Liver (tissue), 9 donors: ENCODE results near the gene BICDL2. TPM values are rescaled to one million over a fixed set of nuclear protein-coding genes. Genes with fewer than 3 reads are reported as not detected.
A peak's percentile ranks its signal among the peaks of the same experiment; 100 is the strongest.

Experiments
- DNase-seq: peaks from one replicate; pipeline ENCODE4 v3.0.0-alpha.2; 2017; ENCODE audit warnings: low spot score
- H3K27ac ChIP-seq, 2 donors: one replicate each; pipeline ENCODE4 v1.7.0; 2013; ENCODE audit warnings: inconsistent platforms in 2 of 2, low read length in 2 of 2, control low read depth in 1 of 2, low read depth in 1 of 2, mild to moderate bottlenecking in 1 of 2
- H3K27me3 ChIP-seq, 4 donors: one replicate each; pipeline versions ENCODE4 v1.6.1 to v1.7.0; 2013; ENCODE audit warnings: low read length in 3 of 4, inconsistent platforms in 1 of 4, mild to moderate bottlenecking in 1 of 4, moderate library complexity in 1 of 4; ENCODE audit not compliant: control insufficient read depth in 4 of 4, insufficient read depth in 4 of 4
- H3K36me3 ChIP-seq, 4 donors: one replicate each; pipeline versions ENCODE4 v1.6.1 to v1.7.0; 2013; ENCODE audit warnings: low read length in 3 of 4, mild to moderate bottlenecking in 3 of 4, low read depth in 1 of 4, moderate library complexity in 1 of 4; ENCODE audit not compliant: control insufficient read depth in 4 of 4, insufficient read depth in 3 of 4
- H3K4me1 ChIP-seq, 4 donors: one replicate each; pipeline versions ENCODE4 v1.6.1 to v1.7.0; 2013; ENCODE audit warnings: low read length in 3 of 4, mild to moderate bottlenecking in 3 of 4, moderate library complexity in 1 of 4; ENCODE audit not compliant: control insufficient read depth in 4 of 4, insufficient read depth in 4 of 4
- H3K4me3 ChIP-seq, 3 donors: one replicate each; pipeline versions ENCODE4 v1.6.1 to v1.7.0; 2013; ENCODE audit warnings: low read length in 3 of 3, control low read depth in 1 of 3, low read depth in 1 of 3, mild to moderate bottlenecking in 1 of 3
- H3K9ac ChIP-seq, 2 donors: one replicate each; pipeline ENCODE4 v1.7.0; 2013; ENCODE audit warnings: low read length in 2 of 2, mild to moderate bottlenecking in 2 of 2, moderate library complexity in 2 of 2, control low read depth in 1 of 2, low read depth in 1 of 2
- H3K9me3 ChIP-seq, 4 donors: one replicate each; pipeline versions ENCODE4 v1.6.1 to v1.7.0; 2013; ENCODE audit warnings: low read length in 3 of 4; ENCODE audit not compliant: control insufficient read depth in 4 of 4
- EGR1 ChIP-seq, 2 donors: IDR thresholded peaks; 2 replicates each; pipeline ENCODE4 v1.6.1; 2016 to 2018; ENCODE audit warnings: antibody characterized with exemption in 2 of 2, low read depth in 2 of 2
- FOXA1 ChIP-seq: IDR thresholded peaks from 2 replicates; pipeline ENCODE4 v1.6.1; 2016; ENCODE audit warnings: antibody characterized with exemption
- FOXA2 ChIP-seq: IDR thresholded peaks from 2 replicates; pipeline ENCODE4 v1.6.1; 2016; ENCODE audit warnings: antibody characterized with exemption
- HNF4A ChIP-seq, 2 donors: conservative IDR thresholded peaks; 2 replicates each; pipeline ENCODE4 v1.6.1; 2016; ENCODE audit warnings: antibody characterized with exemption in 2 of 2, mild to moderate bottlenecking in 2 of 2
- HNF4G ChIP-seq: IDR thresholded peaks from 2 replicates; pipeline ENCODE4 v1.6.1; 2016; ENCODE audit warnings: antibody characterized with exemption
- JUND ChIP-seq, 2 donors: IDR thresholded peaks; 2 replicates each; pipeline ENCODE4 v1.6.1; 2016; ENCODE audit warnings: antibody characterized with exemption in 2 of 2
- NR2F2 ChIP-seq: IDR thresholded peaks from 2 replicates; pipeline ENCODE4 v1.6.1; 2016; ENCODE audit warnings: antibody characterized with exemption
- RAD21 ChIP-seq, 2 donors: IDR thresholded peaks; 2 replicates each; pipeline ENCODE4 v1.6.1; 2016; ENCODE audit warnings: antibody characterized with exemption in 2 of 2, mild to moderate bottlenecking in 2 of 2
- RXRA ChIP-seq, 2 donors: IDR thresholded peaks; 2 replicates each; pipeline ENCODE4 v1.6.1; 2017 to 2018; ENCODE audit warnings: antibody characterized with exemption in 2 of 2, mild to moderate bottlenecking in 1 of 2
- SP1 ChIP-seq: IDR thresholded peaks from 2 replicates; pipeline ENCODE4 v1.6.1; 2018; ENCODE audit warnings: antibody characterized with exemption, mild to moderate bottlenecking
- TAF1 ChIP-seq: conservative IDR thresholded peaks from 2 replicates; pipeline ENCODE4 v1.6.1; 2016; ENCODE audit warnings: antibody characterized with exemption, mild to moderate bottlenecking
- YY1 ChIP-seq: IDR thresholded peaks from 2 replicates; pipeline ENCODE4 v1.6.1; 2016; ENCODE audit warnings: antibody characterized with exemption, mild to moderate bottlenecking
- WGBS: extraction: QIAGEN DNeasy Blood & Tissue Kit; methylation state at CpG from one replicate; pipeline ENCODE4 v1.1.7; 2013; 5-methylcytosine and 5-hydroxymethylcytosine counted together
- polyA plus RNA-seq, 2 donors: library from polyadenylated mRNA; stranded (reverse) in 1 of 2; unstranded in 1 of 2; fragments of 200-250 nt in 1 of 2; fragments of >200 nt in 1 of 2; fragmentation: Nextera tagmentation in 1 of 2; extraction: Ambion mirVana in 1 of 2; gene quantifications; one replicate each; pipeline versions ENCODE4 v1.2.1 to v1.2.3, GENCODE V29; 2013 to 2015
- total RNA-seq, 2 donors: library from RNA; depleted of rRNA; stranded (reverse); fragments of >200 nt; gene quantifications; one replicate each; pipeline ENCODE4 v1.2.3, GENCODE V29; 2014
- TF ChIP-seq, protein P1 (sequence below): IDR thresholded peaks from 2 replicates; pipeline ENCODE4 v1.6.1; 2016; ENCODE audit warnings: antibody characterized with exemption
- TF ChIP-seq, protein P2 (sequence below): fragments of 150-350 bp; IDR thresholded peaks from 2 replicates; pipeline ENCODE4 v1.5.1; 2017; ENCODE audit warnings: improper control_type of control experiment, low read depth, low read length; ENCODE audit not compliant: missing input control
- TF ChIP-seq, protein P3 (sequence below): IDR thresholded peaks from 2 replicates; pipeline ENCODE4 v1.6.1; 2016; ENCODE audit warnings: antibody characterized with exemption, mild to moderate bottlenecking
- TF ChIP-seq, protein P4 (sequence below): IDR thresholded peaks from 2 replicates; pipeline ENCODE4 v1.6.1; 2016; ENCODE audit warnings: antibody characterized with exemption
- TF ChIP-seq, protein P5 (sequence below): IDR thresholded peaks from 2 replicates; pipeline ENCODE4 v1.6.1; 2016; ENCODE audit warnings: antibody characterized with exemption
- donor health status: healthy.
- donor health status: healthy.
- donor health status: healthy.
- donor health status: healthy.
- donor health status: healthy.

The BICDL2 gene
- total and polyA plus RNA-seq, 4 donors, result 0.15 to 0.59 (median 0.33) TPM; not detected in 1

DNA sequence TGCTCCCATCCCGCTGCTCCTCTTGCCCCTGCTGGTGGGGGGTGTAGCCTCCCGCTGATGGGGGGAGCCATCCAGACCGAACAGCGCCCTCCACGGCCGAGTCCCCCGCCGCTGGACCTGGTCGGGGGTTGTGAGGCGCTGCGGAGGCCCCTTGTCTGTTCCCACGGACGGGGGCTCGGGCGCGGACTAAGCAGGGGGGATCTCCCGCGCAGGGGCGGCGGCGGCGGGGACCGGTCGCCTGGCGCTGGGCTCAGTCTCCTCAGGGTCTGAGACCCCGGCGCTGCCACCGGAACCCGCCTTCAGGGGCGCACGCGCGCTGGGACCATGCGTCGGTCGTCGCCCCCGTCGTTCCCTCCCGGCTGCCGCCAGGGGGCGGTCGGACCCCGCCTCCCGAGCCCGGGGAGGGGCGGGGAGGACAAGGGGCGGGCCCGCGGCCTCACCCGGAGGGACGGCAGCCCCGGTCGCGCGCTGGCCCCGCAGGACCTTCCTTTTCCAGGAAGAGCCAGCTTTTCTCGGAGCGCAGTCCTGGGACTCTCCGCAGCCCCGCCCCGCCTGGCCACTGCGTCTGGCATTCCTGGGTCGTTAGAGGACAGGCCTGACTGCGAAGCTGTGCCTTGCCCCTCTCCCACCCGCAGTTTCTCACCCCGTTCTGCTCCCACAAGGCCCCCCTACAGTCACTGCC lies 22.4 kb upstream of the BICDL2 start:
- TF ChIP-seq HNF4G, result no peak
- TF ChIP-seq, protein P1, sequence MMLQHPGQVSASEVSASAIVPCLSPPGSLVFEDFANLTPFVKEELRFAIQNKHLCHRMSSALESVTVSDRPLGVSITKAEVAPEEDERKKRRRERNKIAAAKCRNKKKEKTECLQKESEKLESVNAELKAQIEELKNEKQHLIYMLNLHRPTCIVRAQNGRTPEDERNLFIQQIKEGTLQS, result no peak
- TF ChIP-seq FOXA2, result no peak
- TF ChIP-seq, protein P2, sequence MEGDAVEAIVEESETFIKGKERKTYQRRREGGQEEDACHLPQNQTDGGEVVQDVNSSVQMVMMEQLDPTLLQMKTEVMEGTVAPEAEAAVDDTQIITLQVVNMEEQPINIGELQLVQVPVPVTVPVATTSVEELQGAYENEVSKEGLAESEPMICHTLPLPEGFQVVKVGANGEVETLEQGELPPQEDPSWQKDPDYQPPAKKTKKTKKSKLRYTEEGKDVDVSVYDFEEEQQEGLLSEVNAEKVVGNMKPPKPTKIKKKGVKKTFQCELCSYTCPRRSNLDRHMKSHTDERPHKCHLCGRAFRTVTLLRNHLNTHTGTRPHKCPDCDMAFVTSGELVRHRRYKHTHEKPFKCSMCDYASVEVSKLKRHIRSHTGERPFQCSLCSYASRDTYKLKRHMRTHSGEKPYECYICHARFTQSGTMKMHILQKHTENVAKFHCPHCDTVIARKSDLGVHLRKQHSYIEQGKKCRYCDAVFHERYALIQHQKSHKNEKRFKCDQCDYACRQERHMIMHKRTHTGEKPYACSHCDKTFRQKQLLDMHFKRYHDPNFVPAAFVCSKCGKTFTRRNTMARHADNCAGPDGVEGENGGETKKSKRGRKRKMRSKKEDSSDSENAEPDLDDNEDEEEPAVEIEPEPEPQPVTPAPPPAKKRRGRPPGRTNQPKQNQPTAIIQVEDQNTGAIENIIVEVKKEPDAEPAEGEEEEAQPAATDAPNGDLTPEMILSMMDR, result peak; percentile 94
- TF ChIP-seq NR2F2, result peak; percentile 48
- peak; percentile 77 for TF ChIP-seq RXRA (IDR thresholded peaks at IDR 0.05)
- peak in 1 of 2 donors; percentile 46 for TF ChIP-seq HNF4A (conservative IDR thresholded peaks at IDR 0.05)
- TF ChIP-seq, protein P3, sequence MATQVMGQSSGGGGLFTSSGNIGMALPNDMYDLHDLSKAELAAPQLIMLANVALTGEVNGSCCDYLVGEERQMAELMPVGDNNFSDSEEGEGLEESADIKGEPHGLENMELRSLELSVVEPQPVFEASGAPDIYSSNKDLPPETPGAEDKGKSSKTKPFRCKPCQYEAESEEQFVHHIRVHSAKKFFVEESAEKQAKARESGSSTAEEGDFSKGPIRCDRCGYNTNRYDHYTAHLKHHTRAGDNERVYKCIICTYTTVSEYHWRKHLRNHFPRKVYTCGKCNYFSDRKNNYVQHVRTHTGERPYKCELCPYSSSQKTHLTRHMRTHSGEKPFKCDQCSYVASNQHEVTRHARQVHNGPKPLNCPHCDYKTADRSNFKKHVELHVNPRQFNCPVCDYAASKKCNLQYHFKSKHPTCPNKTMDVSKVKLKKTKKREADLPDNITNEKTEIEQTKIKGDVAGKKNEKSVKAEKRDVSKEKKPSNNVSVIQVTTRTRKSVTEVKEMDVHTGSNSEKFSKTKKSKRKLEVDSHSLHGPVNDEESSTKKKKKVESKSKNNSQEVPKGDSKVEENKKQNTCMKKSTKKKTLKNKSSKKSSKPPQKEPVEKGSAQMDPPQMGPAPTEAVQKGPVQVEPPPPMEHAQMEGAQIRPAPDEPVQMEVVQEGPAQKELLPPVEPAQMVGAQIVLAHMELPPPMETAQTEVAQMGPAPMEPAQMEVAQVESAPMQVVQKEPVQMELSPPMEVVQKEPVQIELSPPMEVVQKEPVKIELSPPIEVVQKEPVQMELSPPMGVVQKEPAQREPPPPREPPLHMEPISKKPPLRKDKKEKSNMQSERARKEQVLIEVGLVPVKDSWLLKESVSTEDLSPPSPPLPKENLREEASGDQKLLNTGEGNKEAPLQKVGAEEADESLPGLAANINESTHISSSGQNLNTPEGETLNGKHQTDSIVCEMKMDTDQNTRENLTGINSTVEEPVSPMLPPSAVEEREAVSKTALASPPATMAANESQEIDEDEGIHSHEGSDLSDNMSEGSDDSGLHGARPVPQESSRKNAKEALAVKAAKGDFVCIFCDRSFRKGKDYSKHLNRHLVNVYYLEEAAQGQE, result peak; percentile 48
- TF ChIP-seq SP1, result peak; percentile 79
- peak; percentile 79 to 83 for TF ChIP-seq RAD21 (IDR thresholded peaks at IDR 0.05)
- under 1% methylated on average over 67 of the region's 67 CpGs for WGBS
- Histone ChIP-seq H3K4me1 (peaks cover 6 to 18% (median 18%) of the 10 kb centered on the region in 4 donors), H3K36me3 (no peaks in the 10 kb centered on the region), H3K9ac (peak overlapping the region; percentile 2 to 69), H3K27me3 (no peaks in the 10 kb centered on the region), H3K9me3 (no peaks in the 10 kb centered on the region), H3K4me3 (peak overlapping the region; percentile 21 to 89 (median 65)), H3K27ac (peak overlapping the region; percentile 86 to 89)
- peak; percentile 83 for DNase-seq

DNA sequence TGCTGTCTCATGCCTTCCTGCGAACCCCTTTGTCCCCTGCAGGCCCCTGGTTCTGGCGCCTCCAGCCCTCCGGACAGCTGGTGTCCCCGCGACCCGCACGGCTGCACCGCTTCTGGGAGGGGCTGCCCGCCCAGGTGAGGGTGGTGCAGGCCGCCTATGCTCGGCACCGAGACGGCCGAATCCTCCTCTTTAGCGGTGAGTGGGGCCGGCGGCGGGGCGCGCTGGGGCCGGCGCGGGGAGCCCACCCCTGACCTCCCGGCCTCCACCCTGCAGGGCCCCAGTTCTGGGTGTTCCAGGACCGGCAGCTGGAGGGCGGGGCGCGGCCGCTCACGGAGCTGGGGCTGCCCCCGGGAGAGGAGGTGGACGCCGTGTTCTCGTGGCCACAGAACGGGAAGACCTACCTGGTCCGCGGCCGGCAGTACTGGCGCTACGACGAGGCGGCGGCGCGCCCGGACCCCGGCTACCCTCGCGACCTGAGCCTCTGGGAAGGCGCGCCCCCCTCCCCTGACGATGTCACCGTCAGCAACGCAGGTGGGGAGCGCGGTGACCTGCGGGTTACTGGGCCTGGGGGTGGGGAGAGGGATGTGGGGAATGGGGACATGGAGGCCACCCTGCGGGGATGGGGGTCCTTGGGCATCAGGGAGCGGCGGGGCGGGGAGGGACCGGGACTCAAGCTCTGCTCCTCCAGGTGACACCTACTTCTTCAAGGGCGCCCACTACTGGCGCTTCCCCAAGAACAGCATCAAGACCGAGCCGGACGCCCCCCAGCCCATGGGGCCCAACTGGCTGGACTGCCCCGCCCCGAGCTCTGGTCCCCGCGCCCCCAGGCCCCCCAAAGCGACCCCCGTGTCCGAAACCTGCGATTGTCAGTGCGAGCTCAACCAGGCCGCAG lies 21.6 kb upstream of the BICDL2 start:
- Histone ChIP-seq H3K36me3 (peaks cover 0 to 2% (median 0%) of the 10 kb centered on the region in 4 donors), H3K9me3 (no peaks in the 10 kb centered on the region), H3K27me3 (no peaks in the 10 kb centered on the region), H3K9ac (peak overlapping the region in 1 of 2 donors; percentile 69), H3K27ac (peak overlapping the region; percentile 5 to 86), H3K4me3 (peak overlapping the region; percentile 8 to 89 (median 65)), H3K4me1 (peaks cover 6 to 18% (median 18%) of the 10 kb centered on the region in 4 donors)
- WGBS, result 11% methylated on average over 77 of the region's 77 CpGs
- no peak for DNase-seq
- TF ChIP-seq, protein P3, result no peak
- TF ChIP-seq HNF4G (no peak), TAF1 (no peak), RXRA (IDR thresholded peaks at IDR 0.05) (no peak), YY1 (no peak), SP1 (no peak), EGR1 (IDR thresholded peaks at IDR 0.05; ENCODE audit: low read depth in 2 of 2) (no peak), FOXA2 (no peak), JUND (IDR thresholded peaks at IDR 0.05) (no peak), FOXA1 (no peak), RAD21 (IDR thresholded peaks at IDR 0.05) (no peak), HNF4A (conservative IDR thresholded peaks at IDR 0.05) (no peak), NR2F2 (no peak)
- TF ChIP-seq, protein P4, sequence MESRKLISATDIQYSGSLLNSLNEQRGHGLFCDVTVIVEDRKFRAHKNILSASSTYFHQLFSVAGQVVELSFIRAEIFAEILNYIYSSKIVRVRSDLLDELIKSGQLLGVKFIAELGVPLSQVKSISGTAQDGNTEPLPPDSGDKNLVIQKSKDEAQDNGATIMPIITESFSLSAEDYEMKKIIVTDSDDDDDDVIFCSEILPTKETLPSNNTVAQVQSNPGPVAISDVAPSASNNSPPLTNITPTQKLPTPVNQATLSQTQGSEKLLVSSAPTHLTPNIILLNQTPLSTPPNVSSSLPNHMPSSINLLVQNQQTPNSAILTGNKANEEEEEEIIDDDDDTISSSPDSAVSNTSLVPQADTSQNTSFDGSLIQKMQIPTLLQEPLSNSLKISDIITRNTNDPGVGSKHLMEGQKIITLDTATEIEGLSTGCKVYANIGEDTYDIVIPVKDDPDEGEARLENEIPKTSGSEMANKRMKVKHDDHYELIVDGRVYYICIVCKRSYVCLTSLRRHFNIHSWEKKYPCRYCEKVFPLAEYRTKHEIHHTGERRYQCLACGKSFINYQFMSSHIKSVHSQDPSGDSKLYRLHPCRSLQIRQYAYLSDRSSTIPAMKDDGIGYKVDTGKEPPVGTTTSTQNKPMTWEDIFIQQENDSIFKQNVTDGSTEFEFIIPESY, result no peak
- TF ChIP-seq, protein P1, result no peak
- TF ChIP-seq, protein P5, sequence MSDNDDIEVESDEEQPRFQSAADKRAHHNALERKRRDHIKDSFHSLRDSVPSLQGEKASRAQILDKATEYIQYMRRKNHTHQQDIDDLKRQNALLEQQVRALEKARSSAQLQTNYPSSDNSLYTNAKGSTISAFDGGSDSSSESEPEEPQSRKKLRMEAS, result no peak
